ENCODE results near the gene NEURL4. TPM values are rescaled to one million over a fixed set of nuclear protein-coding genes. Genes with fewer than 3 reads are reported as not detected.

NEURL4 gene
- total RNA-seq, 1 experiment from 2014 or later, result 81.7 TPM

- CTCF ChIA-PET, result interaction anchor here (0.6 kb wide), 1 partner anchor 282 kb away, joined by 5 read pairs; no protein-coding TSS in a partner anchor
- POLR2A ChIA-PET (ENCODE audit: low non-redundant PET), result no interaction called here
- Histone ChIP-seq H3K4me1 (ENCODE audit: insufficient read depth, low read length, poor library complexity, severe bottlenecking) (peaks cover 19% of the 10 kb centered on the region), H3K27me3 (replicated peaks; ENCODE audit: insufficient read depth, low read depth, low read length, poor library complexity) (no peaks in the 10 kb centered on the region), H3K4me3 (ENCODE audit: low read depth, low read length, poor library complexity, severe bottlenecking) (no peak overlapping the region), H3K9me3 (ENCODE audit: low read depth, low read length, poor library complexity, severe bottlenecking) (no peaks in the 10 kb centered on the region), H3K27ac (ENCODE audit: low read depth, low read length, poor library complexity, severe bottlenecking) (no peak overlapping the region), H3K36me3 (ENCODE audit: insufficient read depth, low read length, poor library complexity, severe bottlenecking) (peaks cover 38% of the 10 kb centered on the region)
- intact Hi-C loops (cut with micrococcal nuclease; ENCODE audit: unreplicated experiment), result no loop called here
- no TSS peak for BruUV-seq (replicated peaks)
- TF ChIP-seq CTCF (conservative IDR thresholded peaks at IDR 0.05; ENCODE audit: low read depth, low read length) (no peak), EZH2 (IDR thresholded peaks at IDR 0.05; ENCODE audit: borderline replicate concordance, low read depth, low read length, poor library complexity, severe bottlenecking) (no peak)
- no peak for DNase-seq (ENCODE audit: low spot score)
These were observed 1.6 kb downstream of the NEURL4 start for GRCh38 chr17:7327501-7327900.

- POLR2A ChIA-PET (ENCODE audit: low non-redundant PET), result no interaction called here
- no TSS peak for BruUV-seq (replicated peaks)
- intact Hi-C loops (cut with micrococcal nuclease; ENCODE audit: unreplicated experiment), result no loop called here
These were observed 2.1 kb downstream of the NEURL4 start for GRCh38 chr17:7327056-7327455.

GRCh38 chr17:7326186-7326585, 2.9 kb downstream of the NEURL4 start:
- Histone ChIP-seq H3K9me3 (ENCODE audit: low read depth, low read length, poor library complexity, severe bottlenecking) (no peaks in the 10 kb centered on the region), H3K27ac (ENCODE audit: low read depth, low read length, poor library complexity, severe bottlenecking) (no peak overlapping the region), H3K36me3 (ENCODE audit: insufficient read depth, low read length, poor library complexity, severe bottlenecking) (peaks cover 49% of the 10 kb centered on the region), H3K4me3 (ENCODE audit: low read depth, low read length, poor library complexity, severe bottlenecking) (no peak overlapping the region), H3K4me1 (ENCODE audit: insufficient read depth, low read length, poor library complexity, severe bottlenecking) (peaks cover 19% of the 10 kb centered on the region), H3K27me3 (replicated peaks; ENCODE audit: insufficient read depth, low read depth, low read length, poor library complexity) (no peaks in the 10 kb centered on the region)
- ChIA-PET POLR2A (ENCODE audit: low non-redundant PET) (no interaction called here), CTCF (no interaction called here)
- DNase-seq (ENCODE audit: low spot score), result no peak
- BruUV-seq (replicated peaks), result no TSS peak
- intact Hi-C loops (cut with micrococcal nuclease; ENCODE audit: unreplicated experiment), result no loop called here
- TF ChIP-seq EZH2 (IDR thresholded peaks at IDR 0.05; ENCODE audit: borderline replicate concordance, low read depth, low read length, poor library complexity, severe bottlenecking), result no peak
- TF ChIP-seq CTCF (conservative IDR thresholded peaks at IDR 0.05; ENCODE audit: low read depth, low read length), result no peak

More at GRCh38 chr17:7327056-7327455, 2.1 kb downstream of the NEURL4 start:
- H3K27ac ChIP-seq (ENCODE audit: low read depth, low read length, poor library complexity, severe bottlenecking), result no peak overlapping the region
- TF ChIP-seq EZH2 (IDR thresholded peaks at IDR 0.05; ENCODE audit: borderline replicate concordance, low read depth, low read length, poor library complexity, severe bottlenecking) (no peak), CTCF (conservative IDR thresholded peaks at IDR 0.05; ENCODE audit: low read depth, low read length) (no peak)
- H3K4me3 ChIP-seq (ENCODE audit: low read depth, low read length, poor library complexity, severe bottlenecking), result no peak overlapping the region
- H3K36me3 ChIP-seq (ENCODE audit: insufficient read depth, low read length, poor library complexity, severe bottlenecking), result peaks cover 42% of the 10 kb centered on the region
- CTCF ChIA-PET, result interaction anchor here (0.6 kb wide), 1 partner anchor 282 kb away, joined by 5 read pairs; no protein-coding TSS in a partner anchor
- DNase-seq (ENCODE audit: low spot score), result no peak
- no peaks in the 10 kb centered on the region for H3K9me3 ChIP-seq (ENCODE audit: low read depth, low read length, poor library complexity, severe bottlenecking)
- H3K4me1 ChIP-seq (ENCODE audit: insufficient read depth, low read length, poor library complexity, severe bottlenecking), result peaks cover 19% of the 10 kb centered on the region
- no peaks in the 10 kb centered on the region for H3K27me3 ChIP-seq (replicated peaks; ENCODE audit: insufficient read depth, low read depth, low read length, poor library complexity)

Measured in A673 (cell line).